Measurements from ENCODE around the gene MYL3.

GRCh38 chr3:46894256-46894655 is 31.0 kb upstream of the MYL3 start:
- TF ChIP-seq CTCF (IDR thresholded peaks at IDR 0.05) (no peak), EZH2 (IDR thresholded peaks at IDR 0.05; ENCODE audit: borderline replicate concordance, insufficient read depth, low read depth, low read length, poor library complexity, severe bottlenecking) (no peak)
